Caco-2 (cell line): ENCODE results near the gene ZNG1C. TPM values are rescaled to one million over a fixed set of nuclear protein-coding genes. Genes with fewer than 3 reads are reported as not detected.
"Not testable (repeated sequence)": the region's sequence is repeated elsewhere in the genome, so short reads cannot be mapped to it uniquely, and the experiment has no call there.

Source experiments
- BruUV-seq: library from RNA; stranded (reverse); fragments of 400-500 nt; replicated peaks from 2 replicates; lab custom pipeline; 2021; lab: Mats Ljungman, UMichigan
- CTCF ChIA-PET: fragments of 300-600 bp; sonication (Branson Sonifier 250); formaldehyde crosslinking; loops from one replicate; lab custom pipeline; 2022; ENCODE audit warnings: antibody characterized with exemption; lab: Charles Lee
- POLR2A ChIA-PET: fragments of 300-600 bp; sonication (Branson Sonifier 250); formaldehyde crosslinking; loops from one replicate; lab custom pipeline; 2022; ENCODE audit warnings: antibody characterized with exemption; lab: Charles Lee
- DNase-seq, 2 experiments: peaks; one replicate each; pipeline versions ENCODE4 v3.0.0 to v3.0.0-alpha.2; 2020 to 2022
- H3K27me3 ChIP-seq: replicated peaks from 2 replicates; pipeline ENCODE4 v1.6.0; 2011; ENCODE audit warnings: low read length; ENCODE audit not compliant: control insufficient read depth, insufficient read depth
- H3K36me3 ChIP-seq: 2 replicates; pipeline ENCODE4 v1.5.1; 2011; ENCODE audit warnings: low read length; ENCODE audit not compliant: control insufficient read depth, insufficient read depth
- H3K4me1 ChIP-seq: fragments of 250-450 bp; sonication (Bioruptor Pico); 2 replicates; pipeline ENCODE4 v1.5.1; 2020; ENCODE audit warnings: mild to moderate bottlenecking
- H3K4me3 ChIP-seq: 2 replicates; pipeline ENCODE4 v1.5.1; 2011; ENCODE audit warnings: low read depth, mild to moderate bottlenecking, control low read depth, low read length
- H3K9me3 ChIP-seq: fragments of 250-450 bp; sonication (Bioruptor Pico); 2 replicates; pipeline ENCODE4 v1.5.1; 2020; ENCODE audit warnings: mild to moderate bottlenecking, moderate library complexity
- H3K27ac Mint-ChIP-seq: one replicate; pipeline ENCODE4 v1.8.0; 2022; ENCODE audit warnings: mixed read lengths; ENCODE audit not compliant: unreplicated experiment
- H3K27me3 Mint-ChIP-seq: one replicate; pipeline ENCODE4 v1.8.0; 2022; ENCODE audit warnings: mixed read lengths; ENCODE audit not compliant: insufficient read depth, unreplicated experiment
- H3K36me3 Mint-ChIP-seq: one replicate; pipeline ENCODE4 v1.8.0; 2022; ENCODE audit warnings: mild to moderate bottlenecking, mixed read lengths; ENCODE audit not compliant: insufficient read depth, unreplicated experiment
- H3K4me1 Mint-ChIP-seq: one replicate; pipeline ENCODE4 v1.8.0; 2022; ENCODE audit warnings: low read depth, mixed read lengths; ENCODE audit not compliant: unreplicated experiment
- H3K4me3 Mint-ChIP-seq: one replicate; pipeline ENCODE4 v1.8.0; 2022; ENCODE audit warnings: mild to moderate bottlenecking, moderate library complexity, mixed read lengths; ENCODE audit not compliant: unreplicated experiment
- H3K9me3 Mint-ChIP-seq: one replicate; pipeline ENCODE4 v1.8.0; 2022; ENCODE audit warnings: mixed read lengths; ENCODE audit not compliant: unreplicated experiment
- intact Hi-C: fragments of 100-400 bp; cut with micrococcal nuclease; formaldehyde crosslinking; loops from one replicate; pipeline ENCODE4 v1.10.0; 2022; ENCODE audit not compliant: unreplicated experiment
- total RNA-seq: library from RNA; stranded (reverse); gene quantifications from 2 replicates; pipeline ENCODE4 v1.2.3, GENCODE V29; 2022

Gene ZNG1C
- total RNA-seq, 1 experiment from 2014 or later: 29.3 TPM

DNA sequence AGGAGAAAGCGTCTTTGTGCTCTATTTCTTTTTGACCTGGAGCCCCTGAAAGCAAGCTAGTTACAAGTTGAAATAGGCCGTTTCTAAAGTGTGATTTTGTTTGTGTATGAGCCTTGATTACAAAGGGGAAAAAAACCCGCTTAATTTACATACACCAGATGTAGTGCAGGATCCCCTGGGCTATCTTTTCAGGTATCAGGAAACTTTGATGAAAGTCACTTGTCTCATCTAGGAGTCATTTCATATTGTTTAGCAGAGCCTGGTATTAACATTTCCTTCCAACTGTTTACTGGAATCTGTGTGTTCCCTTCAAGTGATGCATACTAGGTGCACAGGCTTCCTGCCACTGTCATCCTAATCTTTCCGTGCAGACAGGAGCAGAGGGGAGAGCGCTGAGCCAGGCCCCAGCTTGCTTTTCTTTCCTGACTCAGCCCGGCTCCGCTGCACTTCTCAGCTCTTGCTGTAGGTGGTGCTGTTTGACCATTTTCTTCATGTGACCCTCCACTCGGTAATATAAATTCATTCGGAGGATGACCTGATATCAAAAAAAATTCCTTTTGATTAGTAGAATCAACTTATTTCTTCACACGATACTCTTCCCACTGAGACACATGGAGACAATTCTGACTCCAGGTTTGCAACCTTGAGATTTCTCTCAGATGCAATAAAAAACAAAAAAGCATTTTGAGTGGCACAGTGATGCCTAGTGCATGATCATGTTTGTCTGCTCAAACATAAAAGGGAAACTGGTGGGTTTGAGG is 100.7 kb downstream of the ZNG1C start:
- H3K4me1 Mint-ChIP-seq, POLR2A ChIA-PET, H3K4me3 Mint-ChIP-seq, CTCF ChIA-PET, BruUV-seq, H3K9me3 Mint-ChIP-seq, H3K27me3 Mint-ChIP-seq, H3K36me3 Mint-ChIP-seq, intact Hi-C loops, H3K9me3 ChIP-seq, H3K36me3 ChIP-seq, H3K4me3 ChIP-seq, H3K27ac Mint-ChIP-seq, H3K27me3 ChIP-seq, DNase-seq, H3K4me1 ChIP-seq: not testable (repeated sequence)

DNA sequence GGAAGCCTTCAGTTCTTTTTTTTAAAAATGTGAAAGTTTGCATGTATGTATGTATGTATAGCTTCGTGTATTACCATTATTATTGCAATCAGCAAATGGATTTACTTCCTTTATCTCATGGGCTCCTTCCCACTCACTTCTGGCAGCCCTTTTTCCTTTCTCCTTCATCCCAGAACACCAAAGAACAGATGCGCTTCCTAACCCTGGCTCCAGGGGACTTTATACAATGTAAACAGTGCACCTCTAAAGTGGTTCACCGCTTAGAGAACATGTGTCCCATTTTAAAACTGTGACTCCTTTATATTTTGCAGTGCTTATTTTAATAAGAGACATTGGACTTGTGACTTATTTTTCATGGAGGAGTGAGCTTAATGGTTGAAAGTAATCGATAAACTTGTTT is 101.5 kb downstream of the ZNG1C start:
- H3K4me3 Mint-ChIP-seq, H3K36me3 Mint-ChIP-seq, POLR2A ChIA-PET, DNase-seq, H3K27ac Mint-ChIP-seq, H3K9me3 Mint-ChIP-seq, H3K4me1 ChIP-seq, intact Hi-C loops, H3K4me3 ChIP-seq, H3K9me3 ChIP-seq, H3K27me3 ChIP-seq, H3K4me1 Mint-ChIP-seq, CTCF ChIA-PET, BruUV-seq, H3K27me3 Mint-ChIP-seq, H3K36me3 ChIP-seq: not testable (repeated sequence)

DNA sequence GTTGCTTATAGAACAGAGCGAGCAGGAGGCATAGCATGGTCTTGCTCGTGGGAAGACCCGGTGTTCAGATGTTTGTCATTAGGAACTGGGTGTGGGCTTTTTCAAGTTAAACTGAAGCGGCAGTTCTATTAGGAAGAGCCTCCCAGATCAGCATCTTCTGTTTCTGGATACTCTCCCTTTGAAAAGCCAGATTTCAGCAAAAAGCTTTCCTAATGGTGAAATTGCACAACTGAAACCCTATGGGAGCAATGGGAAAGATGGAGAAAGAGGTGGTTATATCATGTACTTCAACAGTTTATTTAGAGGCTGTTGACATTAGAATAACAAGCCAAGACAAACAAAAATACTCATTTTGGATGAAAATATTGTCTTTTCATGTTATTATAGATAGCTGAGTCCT is 102.2 kb downstream of the ZNG1C start:
- H3K27me3 Mint-ChIP-seq, H3K36me3 ChIP-seq, H3K27ac Mint-ChIP-seq, H3K27me3 ChIP-seq, BruUV-seq, POLR2A ChIA-PET, CTCF ChIA-PET, H3K4me1 Mint-ChIP-seq, H3K9me3 ChIP-seq, H3K9me3 Mint-ChIP-seq, H3K36me3 Mint-ChIP-seq, H3K4me3 Mint-ChIP-seq, H3K4me3 ChIP-seq, H3K4me1 ChIP-seq, intact Hi-C loops, DNase-seq: not testable (repeated sequence)

Other genes starting within 250 kb of the ZNG1C start
- 0.23 TPM in 1 of 2 replicates, not detected in the other for gene FOXD4L3, start 60.9 kb downstream of the ZNG1C start, total RNA-seq
- gene PGM5, start 114.6 kb downstream of the ZNG1C start, total RNA-seq: 4.2 and 6.5 TPM in 2 replicates